GM12878 (cell line): Measurements from ENCODE around the gene ZNF423.

Experiments
- EP300 ChIP-seq, 2 experiments: fragments of 150-350 bp in 1 of 2; IDR thresholded peaks; 2 replicates each; pipeline ENCODE4 v1.6.1; 2011 to 2012; ENCODE audit warnings: low read depth in 2 of 2, low read length in 2 of 2, borderline replicate concordance in 1 of 2, improper control_type of control experiment in 1 of 2, inconsistent platforms in 1 of 2; ENCODE audit not compliant: control insufficient read depth in 1 of 2
- MXI1 ChIP-seq: fragments of 150-350 bp; IDR thresholded peaks from 2 replicates; pipeline ENCODE4 v1.6.1; 2011; ENCODE audit warnings: low read depth, mild to moderate bottlenecking, inconsistent platforms, low read length, improper control_type of control experiment
- POLR2AphosphoS5 ChIP-seq: IDR thresholded peaks from 2 replicates; pipeline ENCODE4 v1.6.1; 2011; ENCODE audit warnings: mild to moderate bottlenecking, low read length, inconsistent platforms
- TAF1 ChIP-seq: IDR thresholded peaks from 2 replicates; pipeline ENCODE4 v1.6.1; 2011; ENCODE audit warnings: mild to moderate bottlenecking, low read depth, low read length, borderline replicate concordance
- ZNF274 ChIP-seq: IDR thresholded peaks from one replicate; pipeline ENCODE4 v1.8.0; 2011; ENCODE audit not compliant: insufficient read length, insufficient read depth
- TF ChIP-seq, protein P1 (sequence below): IDR thresholded peaks from 2 replicates; pipeline ENCODE4 v1.6.1; 2012; ENCODE audit warnings: low read depth, low read length, improper control_type of control experiment

DNA sequence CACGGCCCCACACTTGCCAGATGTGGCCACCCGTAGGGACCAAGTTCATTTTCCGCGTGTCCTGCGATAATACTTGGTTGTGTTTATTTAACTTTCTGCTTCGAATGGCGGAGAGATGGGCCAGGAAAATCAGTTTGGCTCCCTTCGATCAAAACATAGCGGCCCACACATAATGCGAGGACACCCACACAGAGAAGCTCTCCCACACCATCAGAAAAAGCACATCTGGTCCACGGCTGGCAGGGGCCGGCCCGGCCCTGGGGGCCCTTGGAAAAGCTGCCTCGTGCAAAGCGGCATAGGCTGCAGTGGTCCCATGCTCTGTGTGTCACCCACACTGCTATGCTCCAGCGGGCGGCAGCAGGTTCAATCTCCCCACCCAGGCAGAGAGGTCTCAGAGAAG, 46.9 kb downstream of the ZNF423 start:
- TF ChIP-seq EP300 (IDR thresholded peaks at IDR 0.05; ENCODE audit: borderline replicate concordance in 1 of 2, control insufficient read depth in 1 of 2, low read depth in 2 of 2, low read length in 2 of 2) (no peak), ZNF274 (no peak), MXI1 (no peak), POLR2AphosphoS5 (no peak), TAF1 (no peak)
- TF ChIP-seq, protein P1, sequence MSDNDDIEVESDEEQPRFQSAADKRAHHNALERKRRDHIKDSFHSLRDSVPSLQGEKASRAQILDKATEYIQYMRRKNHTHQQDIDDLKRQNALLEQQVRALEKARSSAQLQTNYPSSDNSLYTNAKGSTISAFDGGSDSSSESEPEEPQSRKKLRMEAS, result no peak
